Fibroblast of skin of scalp (primary cell): ENCODE data around the gene AMOTL1.

Experiments used
- DNase-seq: peaks from one replicate; pipeline ENCODE4 v3.0.0-alpha.2; 2013

Gene AMOTL1

DNA sequence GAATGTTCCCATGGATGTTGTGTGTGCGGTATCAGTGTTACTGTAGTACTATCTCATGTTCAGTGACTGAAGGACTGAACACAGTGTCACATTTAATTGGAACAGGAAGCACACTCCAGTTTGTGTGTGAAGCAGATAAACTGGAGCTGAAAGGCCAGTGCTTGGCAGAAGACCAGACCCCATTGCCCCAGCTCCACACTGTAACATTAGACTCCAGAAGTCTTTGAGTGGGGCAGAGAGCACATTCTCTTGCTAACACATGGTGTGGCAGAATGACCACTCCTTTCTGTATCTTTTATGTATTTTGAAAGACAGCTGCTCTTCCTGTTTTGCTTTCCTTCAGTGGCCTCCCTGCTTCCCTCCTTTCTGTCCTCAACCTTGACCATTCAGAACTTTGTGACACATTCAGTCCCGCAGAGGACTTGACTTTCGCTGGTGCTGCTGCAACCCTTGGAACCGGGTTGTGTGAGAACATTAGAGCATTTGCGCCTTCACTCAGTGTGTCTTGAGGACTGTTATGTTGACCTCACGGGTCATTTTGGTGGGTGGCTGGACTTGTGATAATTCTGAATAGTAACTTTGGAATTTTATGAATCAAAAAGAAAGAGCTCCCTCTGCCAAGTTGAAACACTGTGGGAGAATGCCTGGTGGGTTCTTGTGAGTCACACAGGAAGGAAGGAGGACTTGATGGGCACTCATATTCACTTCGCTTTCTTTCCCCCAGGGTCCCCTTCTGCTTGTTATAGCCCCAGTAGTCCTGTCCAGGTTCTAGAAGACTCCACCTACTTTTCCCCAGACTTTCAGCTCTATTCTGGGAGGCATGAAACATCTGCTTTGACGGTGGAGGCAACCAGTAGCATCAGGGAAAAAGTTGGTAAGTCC, 26.4 kb downstream of the AMOTL1 start:
- DNase-seq = peak; percentile 95

- no peak for DNase-seq
These were observed 27.5 kb downstream of the AMOTL1 start for GRCh38 chr11:94795476-94796189.

- DNase-seq = no peak
These were observed 28.0 kb downstream of the AMOTL1 start for GRCh38 chr11:94796190-94796580.

GRCh38 chr11:94796863-94797262, 28.7 kb downstream of the AMOTL1 start:
- DNase-seq = no peak

DNA sequence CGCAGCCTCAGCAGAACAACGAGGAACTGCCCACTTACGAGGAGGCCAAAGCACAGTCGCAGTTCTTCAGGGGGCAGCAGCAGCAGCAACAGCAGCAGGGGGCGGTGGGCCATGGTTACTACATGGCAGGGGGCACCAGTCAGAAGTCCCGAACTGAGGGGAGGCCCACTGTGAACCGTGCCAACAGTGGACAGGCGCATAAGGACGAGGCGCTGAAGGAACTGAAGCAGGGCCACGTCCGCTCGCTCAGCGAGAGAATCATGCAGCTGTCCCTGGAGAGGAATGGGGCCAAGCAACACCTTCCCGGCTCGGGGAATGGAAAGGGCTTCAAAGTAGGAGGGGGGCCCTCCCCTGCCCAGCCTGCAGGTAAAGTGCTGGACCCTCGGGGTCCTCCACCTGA, 31.6 kb downstream of the AMOTL1 start:
- no peak for DNase-seq

DNA sequence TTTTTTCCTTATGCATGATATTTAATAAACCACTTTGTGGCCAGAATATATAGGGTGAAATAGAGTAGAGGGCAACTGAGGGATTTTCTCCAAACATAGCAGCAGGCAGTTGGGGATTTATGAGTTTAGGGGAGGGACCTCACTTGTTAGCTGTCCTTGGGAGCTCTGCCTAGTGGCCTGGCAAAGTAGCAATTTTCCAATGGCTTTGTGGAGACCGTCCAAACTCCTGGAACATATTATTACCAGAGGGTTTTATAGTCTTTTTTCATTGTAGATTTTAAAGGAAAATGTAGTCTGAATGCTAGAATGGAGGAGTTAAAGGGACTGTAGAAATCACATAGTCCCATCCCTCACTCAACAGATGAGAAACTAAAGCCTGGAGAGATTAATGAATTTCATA, 32.3 kb downstream of the AMOTL1 start:
- peak; percentile 33 for DNase-seq

DNA sequence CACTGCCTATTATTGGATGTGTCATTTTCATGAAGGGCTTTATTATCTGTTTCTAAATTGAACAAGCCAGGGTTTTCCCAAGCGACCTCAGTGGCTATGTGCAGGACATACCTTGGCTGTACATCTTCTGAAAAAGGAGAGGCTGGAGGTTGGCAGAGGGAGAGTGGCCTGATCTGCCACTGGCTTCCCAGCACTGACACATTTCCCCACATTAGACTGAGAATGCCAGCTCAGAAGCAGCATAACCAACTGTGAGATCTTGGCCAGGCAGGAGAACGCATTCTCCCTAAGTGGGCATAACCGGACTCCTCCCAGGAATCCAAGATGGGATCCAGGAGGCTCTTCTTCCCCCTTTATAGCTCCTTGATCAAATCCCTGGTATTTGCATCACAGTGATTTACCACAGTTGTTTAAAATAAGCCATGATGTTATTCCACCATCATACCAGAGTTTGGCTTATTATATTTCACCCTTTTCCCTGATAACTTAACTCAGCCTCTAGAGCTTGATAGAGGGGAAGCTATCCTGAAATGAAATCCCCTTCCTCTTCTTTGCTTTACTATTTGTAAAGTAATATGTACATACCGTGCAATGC, 33.8 kb downstream of the AMOTL1 start:
- DNase-seq = no peak

DNA sequence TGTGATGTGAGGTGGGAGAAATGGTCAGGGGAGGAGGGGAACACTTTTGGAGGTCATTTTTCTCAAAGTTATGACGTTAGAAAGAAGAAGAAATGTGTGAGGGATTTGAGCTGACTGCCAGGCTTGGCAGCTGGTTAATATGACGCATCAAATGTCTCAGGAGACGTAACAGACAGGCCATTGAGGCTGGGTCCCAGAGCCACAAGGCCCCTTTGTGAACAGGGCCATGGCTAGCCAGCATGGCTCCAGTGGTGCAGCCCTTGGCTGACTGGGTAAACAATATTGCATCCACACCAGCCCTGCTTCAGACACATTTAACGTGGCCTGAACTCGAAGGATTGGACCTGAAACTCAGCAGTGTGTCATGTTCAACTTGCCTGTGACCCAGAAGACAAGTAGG, 34.3 kb downstream of the AMOTL1 start:
- no peak for DNase-seq

DNA sequence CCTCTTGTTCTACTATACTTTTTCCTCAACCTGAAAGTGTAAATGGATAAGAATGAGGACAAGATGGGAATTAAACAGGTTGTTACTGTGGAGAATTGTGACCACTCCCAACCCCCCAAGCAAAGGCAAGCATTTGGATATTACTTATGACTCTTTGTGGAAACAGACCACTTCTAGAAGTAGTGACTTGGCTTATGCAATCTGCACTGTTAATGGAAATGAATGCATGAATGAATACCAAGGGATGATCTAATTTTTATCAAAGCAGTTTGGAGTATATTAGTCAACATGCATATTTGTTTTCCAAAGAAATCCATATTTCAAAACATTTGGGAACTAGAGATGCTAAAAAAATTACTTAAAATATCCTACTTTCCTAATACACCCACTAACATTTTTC, 35.3 kb downstream of the AMOTL1 start:
- DNase-seq = peak; percentile 78

- DNase-seq = no peak
These were observed 36.7 kb downstream of the AMOTL1 start for GRCh38 chr11:94804874-94805273.

DNA sequence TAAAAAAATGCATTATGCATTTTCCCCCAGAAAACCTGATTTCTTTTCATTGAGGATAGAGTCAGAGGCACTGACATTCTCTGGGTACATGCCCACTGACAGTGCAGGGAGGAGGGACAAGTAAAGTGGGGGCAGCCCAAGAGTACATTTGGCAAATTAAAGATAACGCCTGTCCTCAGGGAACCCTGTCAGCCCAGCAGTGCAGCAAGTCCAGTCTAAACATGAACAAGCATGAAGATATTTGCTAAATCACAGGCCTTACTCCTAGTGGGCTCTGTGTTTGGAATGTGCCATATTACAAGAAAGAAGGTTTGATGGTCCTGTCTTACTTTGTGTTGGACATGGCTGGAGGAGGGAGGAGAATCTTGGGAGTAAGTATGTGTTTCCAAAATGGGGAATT, 37.9 kb downstream of the AMOTL1 start:
- peak; percentile 64 for DNase-seq

DNA sequence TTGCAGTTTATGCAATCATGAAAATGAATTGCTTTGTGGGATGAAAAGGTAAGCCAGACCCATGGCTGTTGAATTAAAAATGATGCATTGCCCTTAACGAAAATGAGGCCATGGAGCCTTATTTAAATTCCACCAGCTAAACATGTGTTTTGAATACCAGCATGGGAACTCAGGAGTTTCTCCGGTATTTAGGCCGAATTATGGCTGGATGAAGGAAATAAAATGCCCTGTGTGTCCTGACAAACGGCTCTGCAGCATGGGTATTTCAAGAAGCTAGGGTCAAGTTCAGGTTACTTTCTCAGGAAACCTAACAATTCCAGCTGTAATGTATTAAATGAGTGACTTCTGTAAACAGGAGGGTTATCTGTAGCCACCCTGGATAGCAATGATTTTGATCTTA, 38.3 kb downstream of the AMOTL1 start:
- DNase-seq = no peak

- DNase-seq = peak; percentile 91
These were observed 41.1 kb downstream of the AMOTL1 start for GRCh38 chr11:94809251-94809650.

DNA sequence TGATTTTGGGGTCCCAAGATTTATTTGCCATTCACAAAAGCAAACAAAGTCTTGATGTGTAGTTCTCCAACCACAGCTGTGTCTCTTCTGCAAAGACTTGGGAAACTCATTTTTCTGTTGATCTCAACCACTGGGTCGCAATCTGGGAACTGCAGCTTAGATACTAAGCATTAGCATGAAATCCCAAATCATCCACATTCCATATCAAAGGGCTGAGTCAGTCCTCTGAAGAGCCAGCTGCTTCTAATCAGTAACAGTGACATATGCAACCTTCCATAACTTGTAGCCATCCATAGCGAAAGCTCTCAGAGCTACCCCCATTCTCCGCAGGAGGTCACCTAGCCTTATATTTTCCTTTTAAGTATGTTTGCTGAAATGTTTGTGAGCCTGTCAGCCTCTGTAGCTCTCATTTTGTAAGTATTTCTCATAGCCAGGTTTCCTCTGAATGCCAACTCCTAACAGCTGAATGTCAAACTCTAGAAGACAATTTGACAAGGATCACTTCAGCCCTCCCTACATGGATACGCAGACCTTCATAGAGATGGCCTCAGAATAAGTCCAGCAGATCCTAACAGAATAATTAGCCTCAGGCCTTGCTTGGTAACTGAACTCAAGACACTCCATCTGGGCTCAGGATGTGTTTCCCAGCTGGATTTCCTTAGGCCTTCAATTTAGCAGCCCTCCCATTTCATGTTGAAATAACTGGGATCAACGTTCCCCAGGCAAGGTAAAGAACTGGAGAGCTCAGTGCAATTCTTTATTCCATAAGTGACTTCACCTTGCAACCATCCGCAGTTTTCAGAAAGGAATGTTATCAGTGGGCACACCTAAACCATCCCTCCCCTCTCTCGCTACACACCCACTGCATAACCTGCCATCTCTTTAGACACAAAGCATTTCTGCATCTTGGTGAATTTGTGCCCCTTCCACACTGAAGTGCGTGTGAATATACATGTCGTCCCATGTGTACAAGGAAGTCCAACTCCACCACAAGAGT, 44.9 kb downstream of the AMOTL1 start:
- DNase-seq = peak; percentile 51

GRCh38 chr11:94814272-94814976, 46.3 kb downstream of the AMOTL1 start:
- DNase-seq = no peak

GRCh38 chr11:94815705-94816344, 47.7 kb downstream of the AMOTL1 start:
- peak; percentile 32 for DNase-seq

- no peak for DNase-seq
These were observed 52.3 kb downstream of the AMOTL1 start for GRCh38 chr11:94820480-94820879.

DNA sequence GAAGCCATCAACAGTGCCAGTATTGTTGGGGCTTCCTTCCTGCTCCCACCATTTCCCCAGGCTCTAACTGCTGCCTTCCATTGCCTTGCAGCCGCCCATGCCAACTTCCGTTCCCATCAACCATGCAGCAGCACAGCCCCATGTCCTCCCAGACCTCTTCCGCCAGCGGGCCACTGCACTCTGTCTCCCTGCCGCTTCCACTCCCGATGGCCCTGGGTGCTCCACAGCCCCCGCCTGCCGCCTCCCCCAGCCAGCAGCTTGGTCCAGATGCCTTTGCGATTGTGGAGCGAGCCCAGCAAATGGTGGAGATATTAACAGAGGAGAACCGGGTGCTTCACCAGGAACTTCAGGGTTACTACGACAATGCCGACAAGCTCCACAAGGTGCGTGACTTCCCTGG, 53.3 kb downstream of the AMOTL1 start:
- no peak for DNase-seq

- no peak for DNase-seq
These were observed 53.9 kb downstream of the AMOTL1 start for GRCh38 chr11:94822080-94822479.

- no peak for DNase-seq
These were observed 55.1 kb downstream of the AMOTL1 start for GRCh38 chr11:94823102-94823732.

DNA sequence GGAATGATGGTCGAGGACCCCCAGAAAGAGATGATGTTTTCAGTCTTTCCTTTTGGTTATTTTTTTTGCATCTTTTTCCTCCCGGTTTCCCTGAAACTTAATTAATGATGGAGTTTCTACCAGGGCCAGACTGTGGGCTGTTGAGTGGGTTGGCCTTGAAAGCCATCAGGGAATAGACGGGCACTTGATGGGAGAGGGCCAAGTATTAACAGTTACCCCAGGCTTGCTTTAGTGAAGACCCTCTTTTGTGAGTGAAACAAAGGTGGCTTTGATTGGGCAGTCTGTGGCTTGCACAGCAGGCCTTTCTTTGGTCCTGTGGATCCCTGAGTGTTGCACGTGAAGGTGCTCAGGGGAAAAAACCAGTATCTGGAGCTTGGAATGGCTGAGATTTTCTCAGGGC, 56.9 kb downstream of the AMOTL1 start:
- DNase-seq = no peak
